Measurements from ENCODE around the gene GATA3. TPM values are rescaled to one million over a fixed set of nuclear protein-coding genes. Genes with fewer than 3 reads are reported as not detected.

Gene GATA3
- total and polyA plus RNA-seq, 2 experiments from 2014 or later, result 0.23 TPM; not detected in 1

DNA sequence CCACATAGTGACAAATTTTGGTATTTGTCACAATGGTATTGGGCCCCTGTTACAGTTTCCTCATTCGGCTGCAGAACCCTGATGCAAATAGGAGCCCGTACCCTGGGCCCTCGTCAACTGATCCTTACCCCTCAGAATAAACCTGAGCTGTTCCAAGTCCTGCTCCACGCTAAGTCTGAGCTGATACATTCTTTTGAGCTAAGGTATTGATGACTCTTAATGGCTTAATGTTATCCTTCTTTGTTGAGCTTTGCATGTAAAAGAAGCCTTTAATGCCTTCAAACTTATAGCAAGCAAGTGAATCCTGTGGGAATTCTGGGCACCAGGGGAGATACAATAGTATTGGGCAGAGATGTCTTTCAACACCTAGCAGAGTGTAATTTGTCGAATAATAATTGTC, 31.8 kb downstream of the GATA3 start:
- Mint-ChIP-seq H3K4me1 (peaks cover 7% of the 10 kb centered on the region; the same call in 2 of the 3 replicates), H3K27ac (no peak overlapping the region), H3K36me3 (ENCODE audit: low read depth) (no peaks in the 10 kb centered on the region), H3K9me3 (no peaks in the 10 kb centered on the region), H3K4me3 (no peak overlapping the region), H3K27me3 (ENCODE audit: insufficient read depth, low read depth, poor library complexity) (peaks cover 2% of the 10 kb centered on the region)
- H3K27ac ChIP-seq (ENCODE audit: low read depth), result no peak overlapping the region
- H4K20me1 ChIP-seq (replicated peaks; ENCODE audit: insufficient read depth), result no peaks in the 10 kb centered on the region
- no peaks in the 10 kb centered on the region for H3F3A ChIP-seq (replicated peaks; ENCODE audit: low read depth)
- H3K4me3 ChIP-seq, result no peak overlapping the region
- H3K27me3 ChIP-seq (ENCODE audit: insufficient read depth), result no peaks in the 10 kb centered on the region
- no peaks in the 10 kb centered on the region for H3K36me3 ChIP-seq (ENCODE audit: insufficient read depth)
- ATAC-seq, result peak; percentile 65
- no peak overlapping the region for H2AFZ ChIP-seq
- no peaks in the 10 kb centered on the region; the same call in 1 of the 2 replicates for H3K4me1 ChIP-seq (ENCODE audit: insufficient read depth)
- no peaks in the 10 kb centered on the region for H3K9me2 ChIP-seq (ENCODE audit: insufficient read depth)
- TF ChIP-seq EZH2 (IDR thresholded peaks at IDR 0.05; ENCODE audit: low read depth, unreplicated experiment) (no peak), ZNF114 (CRISPR knock-in tag; IDR thresholded peaks at IDR 0.05) (no peak), CREB1 (CRISPR knock-in tag; IDR thresholded peaks at IDR 0.05; ENCODE audit: low read depth) (no peak), NANOG (IDR thresholded peaks at IDR 0.05; ENCODE audit: borderline replicate concordance) (0 out of 2 replicates have a peak, but pooled peaks have one; percentile 28), POLR2AphosphoS5 (IDR thresholded peaks at IDR 0.05; ENCODE audit: low read depth) (no peak)
- H3K79me2 ChIP-seq (replicated peaks; ENCODE audit: insufficient read depth), result no peaks in the 10 kb centered on the region
- DNase-seq (ENCODE audit: low spot score), result peak; percentile 22
- no peak overlapping the region for H3K4me2 ChIP-seq

DNA sequence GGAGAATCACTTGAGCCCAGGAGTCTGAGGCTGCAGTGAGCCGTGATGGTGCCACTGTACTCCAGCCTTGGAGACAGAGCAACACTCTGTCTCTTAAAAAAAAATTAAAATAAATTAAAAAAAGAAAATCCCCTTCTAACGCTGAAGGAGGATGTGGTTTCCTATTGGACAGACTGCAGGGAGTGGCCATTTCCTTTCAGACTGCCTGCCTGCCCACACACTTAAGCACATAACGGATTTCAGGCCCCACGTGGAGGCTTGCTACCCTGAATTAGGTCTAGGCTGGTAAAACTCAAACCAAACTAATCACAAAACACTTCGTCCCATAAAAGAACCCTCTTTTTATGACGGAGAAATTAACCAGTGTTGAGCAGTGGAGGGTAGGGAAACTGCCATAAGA, 34.0 kb downstream of the GATA3 start:
- Histone ChIP-seq H3K36me3 (ENCODE audit: insufficient read depth) (no peaks in the 10 kb centered on the region), H3F3A (replicated peaks; ENCODE audit: low read depth) (no peaks in the 10 kb centered on the region), H3K27me3 (ENCODE audit: insufficient read depth) (no peaks in the 10 kb centered on the region), H3K4me1 (ENCODE audit: insufficient read depth) (no peaks in the 10 kb centered on the region), H3K4me2 (no peak overlapping the region), H3K4me3 (no peak overlapping the region), H2AFZ (no peak overlapping the region), H3K79me2 (replicated peaks; ENCODE audit: insufficient read depth) (no peaks in the 10 kb centered on the region), H3K9me2 (ENCODE audit: insufficient read depth) (no peaks in the 10 kb centered on the region), H3K27ac (ENCODE audit: low read depth) (no peak overlapping the region), H4K20me1 (replicated peaks; ENCODE audit: insufficient read depth) (no peaks in the 10 kb centered on the region)
- Mint-ChIP-seq H3K4me1 (peaks cover 7% of the 10 kb centered on the region; the same call in 2 of the 3 replicates), H3K27ac (no peak overlapping the region), H3K36me3 (ENCODE audit: low read depth) (no peaks in the 10 kb centered on the region), H3K27me3 (ENCODE audit: insufficient read depth, low read depth, poor library complexity) (no peaks in the 10 kb centered on the region), H3K9me3 (no peaks in the 10 kb centered on the region), H3K4me3 (no peak overlapping the region)
- DNase-seq (ENCODE audit: low spot score) (no peak), ATAC-seq (no peak)
- TF ChIP-seq ZNF331 (CRISPR knock-in tag; IDR thresholded peaks at IDR 0.05; ENCODE audit: low read depth), result no peak
- TF ChIP-seq, protein P1, sequence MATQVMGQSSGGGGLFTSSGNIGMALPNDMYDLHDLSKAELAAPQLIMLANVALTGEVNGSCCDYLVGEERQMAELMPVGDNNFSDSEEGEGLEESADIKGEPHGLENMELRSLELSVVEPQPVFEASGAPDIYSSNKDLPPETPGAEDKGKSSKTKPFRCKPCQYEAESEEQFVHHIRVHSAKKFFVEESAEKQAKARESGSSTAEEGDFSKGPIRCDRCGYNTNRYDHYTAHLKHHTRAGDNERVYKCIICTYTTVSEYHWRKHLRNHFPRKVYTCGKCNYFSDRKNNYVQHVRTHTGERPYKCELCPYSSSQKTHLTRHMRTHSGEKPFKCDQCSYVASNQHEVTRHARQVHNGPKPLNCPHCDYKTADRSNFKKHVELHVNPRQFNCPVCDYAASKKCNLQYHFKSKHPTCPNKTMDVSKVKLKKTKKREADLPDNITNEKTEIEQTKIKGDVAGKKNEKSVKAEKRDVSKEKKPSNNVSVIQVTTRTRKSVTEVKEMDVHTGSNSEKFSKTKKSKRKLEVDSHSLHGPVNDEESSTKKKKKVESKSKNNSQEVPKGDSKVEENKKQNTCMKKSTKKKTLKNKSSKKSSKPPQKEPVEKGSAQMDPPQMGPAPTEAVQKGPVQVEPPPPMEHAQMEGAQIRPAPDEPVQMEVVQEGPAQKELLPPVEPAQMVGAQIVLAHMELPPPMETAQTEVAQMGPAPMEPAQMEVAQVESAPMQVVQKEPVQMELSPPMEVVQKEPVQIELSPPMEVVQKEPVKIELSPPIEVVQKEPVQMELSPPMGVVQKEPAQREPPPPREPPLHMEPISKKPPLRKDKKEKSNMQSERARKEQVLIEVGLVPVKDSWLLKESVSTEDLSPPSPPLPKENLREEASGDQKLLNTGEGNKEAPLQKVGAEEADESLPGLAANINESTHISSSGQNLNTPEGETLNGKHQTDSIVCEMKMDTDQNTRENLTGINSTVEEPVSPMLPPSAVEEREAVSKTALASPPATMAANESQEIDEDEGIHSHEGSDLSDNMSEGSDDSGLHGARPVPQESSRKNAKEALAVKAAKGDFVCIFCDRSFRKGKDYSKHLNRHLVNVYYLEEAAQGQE (IDR thresholded peaks at IDR 0.05; ENCODE audit: unreplicated experiment), result no peak
- TF ChIP-seq CREB1 (CRISPR knock-in tag; IDR thresholded peaks at IDR 0.05; ENCODE audit: low read depth), result no peak
- TF ChIP-seq, protein P2, sequence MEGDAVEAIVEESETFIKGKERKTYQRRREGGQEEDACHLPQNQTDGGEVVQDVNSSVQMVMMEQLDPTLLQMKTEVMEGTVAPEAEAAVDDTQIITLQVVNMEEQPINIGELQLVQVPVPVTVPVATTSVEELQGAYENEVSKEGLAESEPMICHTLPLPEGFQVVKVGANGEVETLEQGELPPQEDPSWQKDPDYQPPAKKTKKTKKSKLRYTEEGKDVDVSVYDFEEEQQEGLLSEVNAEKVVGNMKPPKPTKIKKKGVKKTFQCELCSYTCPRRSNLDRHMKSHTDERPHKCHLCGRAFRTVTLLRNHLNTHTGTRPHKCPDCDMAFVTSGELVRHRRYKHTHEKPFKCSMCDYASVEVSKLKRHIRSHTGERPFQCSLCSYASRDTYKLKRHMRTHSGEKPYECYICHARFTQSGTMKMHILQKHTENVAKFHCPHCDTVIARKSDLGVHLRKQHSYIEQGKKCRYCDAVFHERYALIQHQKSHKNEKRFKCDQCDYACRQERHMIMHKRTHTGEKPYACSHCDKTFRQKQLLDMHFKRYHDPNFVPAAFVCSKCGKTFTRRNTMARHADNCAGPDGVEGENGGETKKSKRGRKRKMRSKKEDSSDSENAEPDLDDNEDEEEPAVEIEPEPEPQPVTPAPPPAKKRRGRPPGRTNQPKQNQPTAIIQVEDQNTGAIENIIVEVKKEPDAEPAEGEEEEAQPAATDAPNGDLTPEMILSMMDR (conservative IDR thresholded peaks at IDR 0.05; ENCODE audit: low read depth in 2 of 2), result no peak
- no peak for TF ChIP-seq POLR2AphosphoS5 (IDR thresholded peaks at IDR 0.05; ENCODE audit: low read depth)

All from GM23338 (cell line).